Body of pancreas (tissue), 4 donors: Measurements from ENCODE around the gene DCHS2. TPM values are rescaled to one million over a fixed set of nuclear protein-coding genes. Genes with fewer than 3 reads are reported as not detected.

Experiments
- ATAC-seq: fragments of 150-250 bp; one replicate; pipeline ENCODE4 v1.9.1; 2016
- DNase-seq, 4 donors: peaks; one replicate each; pipeline ENCODE4 v3.0.0-alpha.2; 2019
- H3K27ac ChIP-seq, 4 donors: fragments of 200-600 bp; sonication (generic); 1 replicate in 3 of 4; 2 replicates in 1 of 4; pipeline versions ENCODE4 v1.5.1 to v1.6.1; 2016 to 2019; ENCODE audit warnings: mild to moderate bottlenecking in 1 of 4, mixed read lengths in 1 of 4, moderate library complexity in 1 of 4
- H3K27me3 ChIP-seq, 2 donors: fragments of 200-600 bp; sonication (generic); one replicate each; pipeline ENCODE4 v1.6.0; 2016; ENCODE audit warnings: mild to moderate bottlenecking in 1 of 2
- H3K36me3 ChIP-seq, 2 donors: fragments of 200-600 bp; sonication (generic); replicated peaks in 1 of 2; 2 replicates each; pipeline ENCODE4 v1.5.1; 2016; ENCODE audit warnings: low read depth in 2 of 2; ENCODE audit not compliant: insufficient read depth in 1 of 2
- H3K4me1 ChIP-seq: fragments of 200-600 bp; sonication (generic); one replicate; pipeline ENCODE4 v1.6.0; 2016
- H3K4me3 ChIP-seq, 2 donors: fragments of 200-600 bp; sonication (generic); 1 replicate in 1 of 2; 2 replicates in 1 of 2; pipeline ENCODE4 v1.5.1; 2016 to 2019
- H3K9me3 ChIP-seq, 3 donors: fragments of 200-600 bp; sonication (generic); 1 replicate in 2 of 3; 2 replicates in 1 of 3; pipeline ENCODE4 v1.5.1; 2016
- POLR2A ChIP-seq, 3 donors: fragments of 450-650 bp; IDR thresholded peaks; one replicate each; pipeline ENCODE4 v1.6.1; 2016; ENCODE audit warnings: antibody characterized with exemption in 3 of 3, mild to moderate bottlenecking in 2 of 3
- WGBS, 2 donors: methylation state at CpG; one replicate each; pipeline ENCODE4 v1.1.5; 2017; 5-methylcytosine and 5-hydroxymethylcytosine counted together
- intact Hi-C: fragments of 100-400 bp; cut with DNase I; formaldehyde crosslinking; loops from one replicate; pipeline ENCODE4 v1.15.1; 2023
- total RNA-seq, 2 donors: library from RNA; depleted of rRNA; stranded (reverse); fragments of >200 nt; gene quantifications; one replicate each; pipeline ENCODE4 v1.1.0, GENCODE V29; 2016
- TF ChIP-seq, protein P1 (sequence below), 7 experiments: fragments of 450-650 bp in 4 of 7; fragments of 200-600 bp in 3 of 7; sonication (generic) in 3 of 7; IDR thresholded peaks; one replicate each; pipeline ENCODE4 v1.5.1; 2016 to 2019; ENCODE audit warnings: antibody characterized with exemption in 7 of 7

DCHS2 gene
- total RNA-seq, 2 donors from 2014 or later: 0.33 to 0.78 TPM

DNA sequence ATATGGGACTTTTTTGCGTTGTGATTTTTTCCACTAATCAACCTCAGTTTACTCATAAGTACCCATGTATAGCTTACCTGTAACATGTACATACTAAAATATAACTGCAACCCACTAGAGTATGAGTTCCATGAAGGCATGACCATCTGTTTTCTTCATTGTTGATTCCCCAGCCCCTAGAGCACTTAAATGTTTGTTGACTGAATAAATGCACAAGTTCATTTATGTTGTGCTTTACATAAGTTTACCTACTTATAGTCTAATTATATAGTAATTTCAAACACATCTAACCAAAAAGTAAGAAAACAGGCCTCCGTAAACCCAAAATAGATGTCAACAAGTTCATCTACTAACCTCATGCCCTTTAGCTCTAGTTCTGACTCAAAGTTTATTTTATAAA lies 34.7 kb downstream of the DCHS2 start:
- no peaks in the 10 kb centered on the region for H3K27me3 ChIP-seq
- no peaks in the 10 kb centered on the region for H3K4me1 ChIP-seq
- 87 to 88% methylated on average over 2 of the region's 2 CpGs for WGBS, 2 donors
- no peak overlapping the region for H3K27ac ChIP-seq
- TF ChIP-seq POLR2A (IDR thresholded peaks at IDR 0.05): no peak
- TF ChIP-seq, protein P1, sequence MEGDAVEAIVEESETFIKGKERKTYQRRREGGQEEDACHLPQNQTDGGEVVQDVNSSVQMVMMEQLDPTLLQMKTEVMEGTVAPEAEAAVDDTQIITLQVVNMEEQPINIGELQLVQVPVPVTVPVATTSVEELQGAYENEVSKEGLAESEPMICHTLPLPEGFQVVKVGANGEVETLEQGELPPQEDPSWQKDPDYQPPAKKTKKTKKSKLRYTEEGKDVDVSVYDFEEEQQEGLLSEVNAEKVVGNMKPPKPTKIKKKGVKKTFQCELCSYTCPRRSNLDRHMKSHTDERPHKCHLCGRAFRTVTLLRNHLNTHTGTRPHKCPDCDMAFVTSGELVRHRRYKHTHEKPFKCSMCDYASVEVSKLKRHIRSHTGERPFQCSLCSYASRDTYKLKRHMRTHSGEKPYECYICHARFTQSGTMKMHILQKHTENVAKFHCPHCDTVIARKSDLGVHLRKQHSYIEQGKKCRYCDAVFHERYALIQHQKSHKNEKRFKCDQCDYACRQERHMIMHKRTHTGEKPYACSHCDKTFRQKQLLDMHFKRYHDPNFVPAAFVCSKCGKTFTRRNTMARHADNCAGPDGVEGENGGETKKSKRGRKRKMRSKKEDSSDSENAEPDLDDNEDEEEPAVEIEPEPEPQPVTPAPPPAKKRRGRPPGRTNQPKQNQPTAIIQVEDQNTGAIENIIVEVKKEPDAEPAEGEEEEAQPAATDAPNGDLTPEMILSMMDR (IDR thresholded peaks at IDR 0.05): no peak
- intact Hi-C loops: no loop called here
- H3K36me3 ChIP-seq: no peaks in the 10 kb centered on the region
- ATAC-seq (no peak), DNase-seq (no peak)
- H3K4me3 ChIP-seq: no peak overlapping the region
- H3K9me3 ChIP-seq: no peaks in the 10 kb centered on the region

DNA sequence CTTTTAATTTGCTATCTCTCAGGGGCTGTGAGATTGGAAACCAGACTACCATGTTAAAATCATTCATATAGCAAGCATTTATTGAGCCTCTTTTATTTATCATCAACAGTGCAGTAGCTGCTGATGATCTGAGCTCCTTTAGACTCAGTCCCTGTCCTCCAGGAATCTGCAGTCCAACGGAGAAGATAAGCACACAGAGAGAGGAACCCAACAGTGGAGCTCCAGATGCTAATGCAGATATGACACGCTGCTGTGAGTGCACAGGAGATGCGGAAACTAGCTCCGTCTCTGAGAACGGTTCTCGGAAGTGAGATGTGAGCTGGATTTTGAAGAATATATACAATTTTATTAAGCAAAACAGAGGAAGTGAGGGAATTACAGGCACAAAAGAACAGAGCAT lies 35.4 kb downstream of the DCHS2 start:
- Histone ChIP-seq H3K27ac (no peak overlapping the region), H3K36me3 (no peaks in the 10 kb centered on the region), H3K4me3 (no peak overlapping the region), H3K9me3 (no peaks in the 10 kb centered on the region), H3K27me3 (no peaks in the 10 kb centered on the region), H3K4me1 (no peaks in the 10 kb centered on the region)
- DNase-seq: no peak
- no peak for TF ChIP-seq POLR2A (IDR thresholded peaks at IDR 0.05)
- TF ChIP-seq, protein P1 (IDR thresholded peaks at IDR 0.05): no peak
- intact Hi-C loops: no loop called here
- ATAC-seq: no peak
- WGBS, 2 donors: 83% methylated on average over 6 of the region's 6 CpGs

- intact Hi-C loops: no loop called here
- TF ChIP-seq, protein P1 (IDR thresholded peaks at IDR 0.05): no peak
- TF ChIP-seq POLR2A (IDR thresholded peaks at IDR 0.05): no peak
- WGBS, 2 donors: 5 to 7% methylated on average over 1 of the region's 1 CpG
- ATAC-seq (no peak), DNase-seq (no peak)
- Histone ChIP-seq H3K27ac (no peak overlapping the region), H3K9me3 (no peaks in the 10 kb centered on the region), H3K4me3 (no peak overlapping the region), H3K27me3 (no peaks in the 10 kb centered on the region), H3K36me3 (no peaks in the 10 kb centered on the region), H3K4me1 (no peaks in the 10 kb centered on the region)
These were observed 36.5 kb downstream of the DCHS2 start for GRCh38 chr4:154455111-154455510.

DNA sequence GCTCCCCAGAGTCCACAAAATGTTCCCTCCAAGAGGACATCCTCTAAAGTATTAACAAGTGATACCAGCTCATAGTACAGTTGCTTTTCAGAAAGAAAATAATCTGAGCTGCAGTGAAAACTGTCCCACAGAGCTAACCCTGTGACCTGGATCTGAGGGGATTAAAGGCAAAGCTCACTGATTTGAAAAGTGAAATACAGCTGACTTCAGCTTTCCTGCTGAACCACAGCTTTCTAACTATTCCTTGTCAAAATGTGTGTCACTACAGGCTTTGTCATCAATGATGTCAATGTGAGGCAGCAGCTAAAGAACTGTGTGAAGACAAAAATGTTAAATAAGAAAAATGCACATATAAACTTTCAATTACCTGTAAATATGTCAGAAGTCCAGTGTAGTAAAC lies 36.9 kb downstream of the DCHS2 start:
- H3K4me3 ChIP-seq: no peak overlapping the region
- TF ChIP-seq POLR2A (IDR thresholded peaks at IDR 0.05): no peak
- TF ChIP-seq, protein P1 (IDR thresholded peaks at IDR 0.05): no peak
- H3K4me1 ChIP-seq: no peaks in the 10 kb centered on the region
- H3K27ac ChIP-seq: no peak overlapping the region
- H3K27me3 ChIP-seq: no peaks in the 10 kb centered on the region
- H3K9me3 ChIP-seq: no peaks in the 10 kb centered on the region
- ATAC-seq: no peak
- DNase-seq: no peak
- intact Hi-C loops: no loop called here
- no peaks in the 10 kb centered on the region for H3K36me3 ChIP-seq

DNA sequence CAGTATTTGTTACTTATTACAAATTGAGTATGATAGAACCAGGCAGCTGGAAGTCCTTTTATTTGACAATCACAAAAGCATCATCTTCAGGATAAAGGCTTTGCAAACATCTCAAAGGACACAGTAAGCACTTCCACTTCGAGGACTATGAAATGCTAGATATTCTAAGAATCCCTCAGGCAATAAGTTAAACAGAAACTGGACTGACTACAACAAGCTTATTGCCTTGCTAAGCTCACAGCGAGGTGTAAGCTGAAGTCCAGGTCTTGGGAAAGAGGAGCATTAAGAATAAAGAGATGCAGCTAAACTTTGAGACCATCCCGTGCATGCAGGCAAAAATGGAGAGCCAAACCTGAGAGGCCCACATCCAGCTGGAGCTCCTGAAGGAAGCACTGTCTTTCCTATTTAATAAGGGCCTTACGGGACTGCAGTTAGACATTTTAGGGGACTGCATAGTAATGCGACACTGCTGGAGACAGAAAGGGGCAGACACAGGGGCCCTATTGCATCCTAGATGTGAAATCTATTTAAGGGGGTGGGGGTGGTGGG lies 38.7 kb downstream of the DCHS2 start:
- no peaks in the 10 kb centered on the region for H3K27me3 ChIP-seq
- no peak overlapping the region for H3K4me3 ChIP-seq
- no peaks in the 10 kb centered on the region for H3K36me3 ChIP-seq
- ATAC-seq (no peak), DNase-seq (no peak)
- 75 to 77% methylated on average over 5 of the region's 5 CpGs for WGBS, 2 donors
- no peaks in the 10 kb centered on the region for H3K9me3 ChIP-seq
- H3K4me1 ChIP-seq: no peaks in the 10 kb centered on the region
- no peak for TF ChIP-seq POLR2A (IDR thresholded peaks at IDR 0.05)
- TF ChIP-seq, protein P1 (IDR thresholded peaks at IDR 0.05): no peak
- intact Hi-C loops: no loop called here
- H3K27ac ChIP-seq: no peak overlapping the region
